GM21367 (cell line): ENCODE results near the gene PTPN20.
A peak's percentile ranks its signal among the peaks of the same experiment; 100 is the strongest.

Source experiments
- ATAC-seq: cut with Tn5 transposase; IDR thresholded peaks from one replicate; pipeline ENCODE4 v1.9.1; 2021; ENCODE audit not compliant: unreplicated experiment

PTPN20 gene

GRCh38 chr10:47047577-47048525 lies 136.6 kb downstream of the PTPN20 start:
- ATAC-seq = peak; percentile 70

GRCh38 chr10:47048526-47048905 lies 137.3 kb downstream of the PTPN20 start:
- no peak for ATAC-seq

GRCh38 chr10:47049056-47049851 lies 138.0 kb downstream of the PTPN20 start:
- ATAC-seq = no peak

- no peak for ATAC-seq
Measured at GRCh38 chr10:47049906-47050305, 138.7 kb downstream of the PTPN20 start.

- no peak for ATAC-seq
Measured at GRCh38 chr10:47050618-47051455, 139.6 kb downstream of the PTPN20 start.

GRCh38 chr10:47051741-47052238 lies 140.6 kb downstream of the PTPN20 start:
- no peak for ATAC-seq
